Activated T-cell treated with anti-CD3 and anti-CD28 coated beads, Interleukin-2, amount 50 U/mL, for 72 hours (primary cell): ENCODE measurements around the gene GMCL1. TPM values are rescaled to one million over a fixed set of nuclear protein-coding genes. Genes with fewer than 3 reads are reported as not detected.
"Not testable (repeated sequence)": the region's sequence is repeated elsewhere in the genome, so short reads cannot be mapped to it uniquely, and the experiment has no call there.

Experiments used
- ATAC-seq, 2 donors: fragments of 150-1000 bp; cut with Tn5 transposase; replicated peaks in 1 of 2; 2 replicates each; pipeline ENCODE4 v1.10.0; 2021; ENCODE audit warnings: moderate library complexity in 2 of 2, mild to moderate bottlenecking in 1 of 2
- DNase-seq, 2 donors: peaks; one replicate each; pipeline ENCODE4 v3.0.0; 2021 to 2022; ENCODE audit warnings: mixed read lengths in 1 of 2
- H3K27ac Mint-ChIP-seq: one replicate; pipeline ENCODE4 v1.8.0; 2022; ENCODE audit warnings: mild to moderate bottlenecking, moderate library complexity, mixed read lengths
- H3K27me3 Mint-ChIP-seq: one replicate; pipeline ENCODE4 v1.8.0; 2022; ENCODE audit warnings: low read depth, mixed read lengths
- H3K36me3 Mint-ChIP-seq, 2 donors: one replicate each; pipeline ENCODE4 v1.8.0; 2022; ENCODE audit warnings: mixed read lengths in 2 of 2, mild to moderate bottlenecking in 1 of 2; ENCODE audit not compliant: insufficient read depth in 2 of 2
- H3K4me1 Mint-ChIP-seq: one replicate; pipeline ENCODE4 v1.8.0; 2022; ENCODE audit warnings: low read depth, mixed read lengths
- H3K4me3 Mint-ChIP-seq, 2 donors: one replicate each; pipeline ENCODE4 v1.8.0; 2022; ENCODE audit warnings: mild to moderate bottlenecking in 2 of 2, mixed read lengths in 2 of 2, moderate library complexity in 2 of 2
- H3K9me3 Mint-ChIP-seq, 2 donors: one replicate each; pipeline ENCODE4 v1.8.0; 2022; ENCODE audit warnings: mixed read lengths in 2 of 2
- total RNA-seq, 2 donors: library from RNA; stranded (reverse); gene quantifications; one replicate each; pipeline ENCODE4 v1.2.3, GENCODE V29; 2022

Gene GMCL1
- total RNA-seq, 2 donors from 2014 or later: 23.7 to 25.4 TPM

GRCh38 chr2:69817729-69818501 is 11.5 kb upstream of the GMCL1 start:
- Mint-ChIP-seq H3K9me3 (no peaks in the 10 kb centered on the region), H3K36me3 (no peaks in the 10 kb centered on the region), H3K4me1 (peaks cover 10% of the 10 kb centered on the region), H3K27me3 (no peaks in the 10 kb centered on the region), H3K27ac (no peak overlapping the region), H3K4me3 (no peak overlapping the region)
- no peak for ATAC-seq
- DNase-seq: no peak

- Mint-ChIP-seq H3K36me3 (peaks cover 5 to 6% of the 10 kb centered on the region in 2 donors), H3K4me1 (peaks cover 46% of the 10 kb centered on the region), H3K27ac (peak overlapping the region; percentile 97), H3K9me3 (no peaks in the 10 kb centered on the region), H3K4me3 (peak overlapping the region; percentile 96 to 98), H3K27me3 (no peaks in the 10 kb centered on the region)
- DNase-seq: peak in 1 of 2 donors; percentile 11
- ATAC-seq: no peak
These were observed 1.5 kb upstream of the GMCL1 start for GRCh38 chr2:69827796-69828540.

DNA sequence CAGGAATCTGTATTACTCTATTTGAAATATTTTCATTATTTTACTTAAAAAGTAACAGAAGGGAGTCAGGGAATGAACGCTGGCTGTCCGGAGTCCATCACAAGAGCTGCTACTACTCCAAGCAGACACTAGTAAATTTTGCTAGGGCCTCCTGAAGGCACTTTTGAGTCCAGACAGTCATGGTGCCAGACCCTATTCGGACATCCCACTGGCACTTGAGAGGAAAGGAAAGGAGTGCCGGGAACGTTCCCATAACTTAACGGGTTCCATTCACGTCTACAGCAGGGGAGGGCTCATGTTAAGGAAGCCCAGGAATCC is 563 bp upstream of the GMCL1 start:
- H3K27ac Mint-ChIP-seq: peak overlapping the region; percentile 97
- ATAC-seq (no peak), DNase-seq (no peak)
- H3K36me3 Mint-ChIP-seq: peaks cover 5 to 8% of the 10 kb centered on the region in 2 donors
- peaks cover 55% of the 10 kb centered on the region for H3K4me1 Mint-ChIP-seq
- no peaks in the 10 kb centered on the region for H3K27me3 Mint-ChIP-seq
- no peaks in the 10 kb centered on the region for H3K9me3 Mint-ChIP-seq
- peak overlapping the region; percentile 96 to 98 for H3K4me3 Mint-ChIP-seq

- Mint-ChIP-seq H3K9me3 (no peaks in the 10 kb centered on the region), H3K4me3 (peak overlapping the region; percentile 96 to 98), H3K27me3 (no peaks in the 10 kb centered on the region), H3K4me1 (peaks cover 69% of the 10 kb centered on the region), H3K36me3 (peaks cover 7 to 17% of the 10 kb centered on the region in 2 donors), H3K27ac (peak overlapping the region; percentile 87)
- peak; percentile 44 for ATAC-seq
- DNase-seq: peak; percentile 59 to 68
These were observed 815 bp downstream of the GMCL1 start for GRCh38 chr2:69830045-69830905.

- Mint-ChIP-seq H3K27ac (peak overlapping the region; percentile 87), H3K4me3 (peak overlapping the region; percentile 96 to 98), H3K4me1 (peaks cover 75% of the 10 kb centered on the region), H3K36me3 (peaks cover 7 to 18% of the 10 kb centered on the region in 2 donors)
- DNase-seq, H3K27me3 Mint-ChIP-seq, H3K9me3 Mint-ChIP-seq, ATAC-seq: not testable (repeated sequence)
These were observed 1.4 kb downstream of the GMCL1 start for GRCh38 chr2:69830906-69831241.

DNA sequence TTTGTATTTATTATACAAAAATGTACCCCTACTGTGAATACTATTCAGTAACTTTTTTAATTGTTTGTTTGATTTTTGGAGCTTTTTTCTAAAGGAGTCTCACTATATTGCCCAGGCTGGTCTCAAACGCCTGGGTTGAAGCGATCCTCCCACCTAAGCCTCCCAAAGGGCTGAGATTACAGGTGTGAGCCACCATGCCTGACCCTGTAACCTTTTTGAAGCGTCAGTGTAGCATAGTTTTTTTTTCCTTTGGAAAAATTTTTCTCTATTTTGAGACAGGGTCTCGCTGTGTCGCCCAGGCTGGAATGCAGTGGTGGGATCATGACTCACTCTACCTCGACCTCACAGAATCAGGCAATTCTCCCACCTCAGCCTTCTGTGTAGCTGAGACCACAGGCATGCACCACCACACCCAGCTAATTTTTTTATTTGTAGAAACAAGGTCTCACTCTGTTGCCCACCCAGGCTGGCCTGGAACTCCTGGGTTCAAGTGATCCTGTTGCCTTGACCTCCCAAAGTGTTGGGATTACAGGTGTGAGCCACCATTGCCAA is 2.0 kb downstream of the GMCL1 start:
- peaks cover 80% of the 10 kb centered on the region for H3K4me1 Mint-ChIP-seq
- DNase-seq: no peak
- H3K36me3 Mint-ChIP-seq: peaks cover 9 to 23% of the 10 kb centered on the region in 2 donors
- H3K27me3 Mint-ChIP-seq: no peaks in the 10 kb centered on the region
- no peak for ATAC-seq
- H3K4me3 Mint-ChIP-seq: peak overlapping the region; percentile 67 to 96
- no peak overlapping the region for H3K27ac Mint-ChIP-seq
- H3K9me3 Mint-ChIP-seq: no peaks in the 10 kb centered on the region

DNA sequence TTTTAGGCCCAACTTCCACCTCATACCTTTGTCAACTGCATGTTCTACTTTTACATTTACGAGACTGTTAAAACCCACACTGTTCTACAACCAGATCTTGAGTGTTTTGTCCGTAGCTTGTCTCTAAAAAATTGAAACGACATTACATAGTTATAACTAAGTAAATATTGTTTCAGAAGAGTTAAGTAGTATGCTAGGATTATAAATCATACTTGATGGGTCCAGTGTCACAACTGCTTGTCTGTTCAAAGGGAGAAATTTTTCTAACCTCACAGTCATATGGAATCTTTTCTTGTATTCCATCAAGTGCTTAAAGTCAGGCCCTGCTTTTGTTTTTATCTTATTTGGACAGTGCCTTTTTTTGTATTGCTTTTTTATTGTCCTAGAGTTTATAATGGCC is 4.3 kb downstream of the GMCL1 start:
- Mint-ChIP-seq H3K4me3 (peak overlapping the region in 1 of 2 donors; percentile 74), H3K36me3 (peaks cover 9 to 26% of the 10 kb centered on the region in 2 donors), H3K27me3 (no peaks in the 10 kb centered on the region), H3K4me1 (peaks cover 75% of the 10 kb centered on the region), H3K9me3 (no peaks in the 10 kb centered on the region), H3K27ac (no peak overlapping the region)
- DNase-seq (no peak), ATAC-seq (no peak)

- Mint-ChIP-seq H3K4me3 (no peak overlapping the region), H3K4me1 (peaks cover 70% of the 10 kb centered on the region), H3K27ac (no peak overlapping the region), H3K9me3 (no peaks in the 10 kb centered on the region), H3K36me3 (peaks cover 4 to 33% of the 10 kb centered on the region in 2 donors), H3K27me3 (no peaks in the 10 kb centered on the region)
- ATAC-seq (no peak), DNase-seq (no peak)
These were observed 6.2 kb downstream of the GMCL1 start for GRCh38 chr2:69835666-69836065.

DNA sequence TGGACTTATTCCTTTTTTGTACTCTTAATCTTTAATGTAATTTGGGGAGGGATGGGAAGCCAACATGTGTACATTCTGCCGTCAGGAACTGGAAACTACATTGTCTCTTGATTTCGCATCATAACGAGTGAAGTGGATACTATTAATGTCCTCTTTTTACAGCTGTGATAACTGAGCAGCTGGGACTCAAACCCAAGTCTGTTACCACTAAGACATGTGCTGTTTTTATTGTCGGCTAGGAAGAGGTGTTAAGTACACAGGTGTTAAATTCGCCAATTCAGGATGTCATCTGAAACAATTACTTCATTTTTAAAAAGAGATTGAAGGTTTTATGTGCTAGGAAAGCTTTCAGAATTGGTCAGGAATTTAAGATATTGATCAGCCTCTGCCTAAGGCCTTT is 6.9 kb downstream of the GMCL1 start:
- DNase-seq (no peak), ATAC-seq (no peak)
- Mint-ChIP-seq H3K9me3 (no peaks in the 10 kb centered on the region), H3K27me3 (no peaks in the 10 kb centered on the region), H3K4me1 (peaks cover 63% of the 10 kb centered on the region), H3K4me3 (peak overlapping the region in 1 of 2 donors; percentile 52), H3K36me3 (peaks cover 4 to 33% of the 10 kb centered on the region in 2 donors), H3K27ac (peak overlapping the region; percentile 1)

DNA sequence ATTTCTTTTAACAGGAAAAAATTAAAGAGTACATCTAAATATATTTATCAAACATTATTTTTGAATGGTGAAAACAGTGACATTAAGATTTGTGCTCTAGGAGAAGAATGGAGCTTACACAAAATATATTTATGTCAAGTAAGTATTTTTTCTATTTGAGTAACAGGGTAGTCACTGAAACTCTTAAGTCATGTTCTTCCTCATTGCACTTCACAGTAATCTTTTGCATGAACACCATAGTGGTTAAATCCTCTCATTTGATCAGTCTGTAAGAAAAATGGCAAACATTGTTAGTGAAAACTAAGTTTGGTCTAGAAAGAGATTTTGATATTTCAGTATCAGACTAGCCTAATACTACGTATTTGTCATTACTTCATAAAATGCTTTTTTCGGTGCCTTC is 8.1 kb downstream of the GMCL1 start:
- peaks cover 6 to 32% of the 10 kb centered on the region in 2 donors for H3K36me3 Mint-ChIP-seq
- H3K27me3 Mint-ChIP-seq: no peaks in the 10 kb centered on the region
- ATAC-seq: peak; percentile 58 to 70
- peaks cover 51% of the 10 kb centered on the region for H3K4me1 Mint-ChIP-seq
- no peak overlapping the region for H3K4me3 Mint-ChIP-seq
- peak overlapping the region; percentile 78 for H3K27ac Mint-ChIP-seq
- no peak for DNase-seq
- no peaks in the 10 kb centered on the region for H3K9me3 Mint-ChIP-seq

- Mint-ChIP-seq H3K27ac (no peak overlapping the region), H3K4me1 (peaks cover 10% of the 10 kb centered on the region), H3K9me3 (no peaks in the 10 kb centered on the region), H3K36me3 (peaks cover 6 to 19% of the 10 kb centered on the region in 2 donors), H3K27me3 (no peaks in the 10 kb centered on the region), H3K4me3 (no peak overlapping the region)
- DNase-seq (no peak), ATAC-seq (no peak)
These were observed 14.5 kb downstream of the GMCL1 start for GRCh38 chr2:69843993-69844392.

GRCh38 chr2:69844560-69844959 is 15.1 kb downstream of the GMCL1 start:
- ATAC-seq (no peak), DNase-seq (no peak)
- Mint-ChIP-seq H3K4me1 (peaks cover 10% of the 10 kb centered on the region), H3K36me3 (peaks cover 6 to 16% of the 10 kb centered on the region in 2 donors), H3K27ac (no peak overlapping the region), H3K27me3 (no peaks in the 10 kb centered on the region), H3K9me3 (no peaks in the 10 kb centered on the region), H3K4me3 (no peak overlapping the region)
